ENCODE measurements around the gene C1QL3.

GRCh38 chr10:16497911-16498310 lies 23.8 kb downstream of the C1QL3 start:
- no peak for TF ChIP-seq EP300 (IDR thresholded peaks at IDR 0.05)
- no peak for TF ChIP-seq CTCF (IDR thresholded peaks at IDR 0.05)

Data from ovary (tissue), 3 donors.